NCI-H2171 treated with DMSO at 0.1 percent for 48 hours (cell line): Measurements from ENCODE around the gene PTGES2.

Experiments
- DNase-seq: peaks from one replicate; lab custom pipeline; 2025; lab: John Stamatoyannopoulos, UW

Gene PTGES2

GRCh38 chr9:128153060-128153946 is 25.8 kb upstream of the PTGES2 start:
- no peak for DNase-seq

GRCh38 chr9:128152133-128153059 is 24.9 kb upstream of the PTGES2 start:
- DNase-seq: no peak

GRCh38 chr9:128151309-128152132 is 24.0 kb upstream of the PTGES2 start:
- DNase-seq: no peak

GRCh38 chr9:128150594-128151308 is 23.2 kb upstream of the PTGES2 start:
- no peak for DNase-seq

- DNase-seq: no peak
Measured at GRCh38 chr9:128149951-128150593, 22.5 kb upstream of the PTGES2 start.

GRCh38 chr9:128149001-128149701 is 21.6 kb upstream of the PTGES2 start, which contains the start of gene LCN2:
Gene LCN2 (plus strand): TSS chr9:128149453. CDS start chr9:128149526, 73 bp downstream.
- DNase-seq: no peak

- no peak for DNase-seq
Measured at GRCh38 chr9:128148509-128149000, 21.0 kb upstream of the PTGES2 start.

GRCh38 chr9:128146591-128147120 is 19.1 kb upstream of the PTGES2 start:
- no peak for DNase-seq

GRCh38 chr9:128145951-128146351 is 18.4 kb upstream of the PTGES2 start:
- DNase-seq: no peak

GRCh38 chr9:128145536-128145935 is 18.0 kb upstream of the PTGES2 start:
- DNase-seq: no peak

- no peak for DNase-seq
Measured at GRCh38 chr9:128144239-128145181, 17.0 kb upstream of the PTGES2 start.

GRCh38 chr9:128143525-128144238 is 16.2 kb upstream of the PTGES2 start:
- no peak for DNase-seq

GRCh38 chr9:128142596-128142995 is 15.1 kb upstream of the PTGES2 start:
- no peak for DNase-seq

GRCh38 chr9:128142061-128142460 is 14.5 kb upstream of the PTGES2 start:
- DNase-seq: no peak

- DNase-seq: no peak
Measured at GRCh38 chr9:128141604-128142003, 14.1 kb upstream of the PTGES2 start.

GRCh38 chr9:128139621-128140020 is 12.1 kb upstream of the PTGES2 start:
- no peak for DNase-seq

- DNase-seq: no peak
Measured at GRCh38 chr9:128138001-128138400, 10.5 kb upstream of the PTGES2 start.
